CD4-positive, alpha-beta T cell (primary cell): Measurements from ENCODE around the gene EPS15. TPM values are rescaled to one million over a fixed set of nuclear protein-coding genes. Genes with fewer than 3 reads are reported as not detected.

Experiments
- ATAC-seq: fragments of 200-7000 bp; cut with Tn5 transposase; one replicate; pipeline ENCODE4 v1.10.0; 2022; ENCODE audit warnings: mild to moderate bottlenecking; ENCODE audit not compliant: poor library complexity
- CTCF ChIA-PET: fragments of 350-600 bp; sonication (Branson Sonifier 250); formaldehyde crosslinking; loops from one replicate; lab custom pipeline; 2021; ENCODE audit warnings: antibody characterized with exemption, inconsistent platforms; lab: Charles Lee
- POLR2A ChIA-PET: fragments of 350-600 bp; sonication (Branson Sonifier 250); formaldehyde crosslinking; loops from one replicate; lab custom pipeline; 2021; ENCODE audit warnings: antibody characterized with exemption, inconsistent platforms; lab: Charles Lee
- DNase-seq, 14 experiments: peaks; one replicate each; pipeline ENCODE4 v3.0.0-alpha.2; 2013 to 2020; ENCODE audit warnings: mixed read lengths in 2 of 14
- H3K27ac ChIP-seq, 2 donors: one replicate each; pipeline versions ENCODE4 v1.5.1 to v1.7.0; 2013; ENCODE audit warnings: low read length in 2 of 2, low read depth in 1 of 2, mild to moderate bottlenecking in 1 of 2
- H3K27me3 ChIP-seq, 2 experiments: 1 replicate in 1 of 2; 2 replicates in 1 of 2; pipeline versions ENCODE4 v1.6.1 to v1.7.0; 2013; ENCODE audit warnings: low read length in 2 of 2, control low read depth in 1 of 2, mild to moderate bottlenecking in 1 of 2, moderate library complexity in 1 of 2; ENCODE audit not compliant: insufficient read depth in 2 of 2, control insufficient read depth in 1 of 2
- H3K36me3 ChIP-seq: one replicate; pipeline ENCODE4 v1.6.1; 2013; ENCODE audit warnings: low read length, control low read depth; ENCODE audit not compliant: insufficient read depth
- H3K4me1 ChIP-seq: one replicate; pipeline ENCODE4 v1.6.1; 2013; ENCODE audit warnings: low read length, control low read depth; ENCODE audit not compliant: insufficient read depth
- H3K4me3 ChIP-seq: one replicate; pipeline ENCODE4 v1.5.1; 2013; ENCODE audit warnings: mild to moderate bottlenecking, low read length, moderate library complexity
- H3K9me3 ChIP-seq, 2 experiments: 1 replicate in 1 of 2; 2 replicates in 1 of 2; pipeline versions ENCODE4 v1.6.1 to v1.7.0; 2013; ENCODE audit warnings: low read length in 2 of 2, mild to moderate bottlenecking in 2 of 2, control low read depth in 1 of 2, moderate library complexity in 1 of 2; ENCODE audit not compliant: control insufficient read depth in 1 of 2, insufficient read depth in 1 of 2
- H3K27ac Mint-ChIP-seq: one replicate; pipeline ENCODE4 v1.8.0; 2020; ENCODE audit warnings: mixed read lengths
- H3K27me3 Mint-ChIP-seq: one replicate; pipeline ENCODE4 v1.8.0; 2021; ENCODE audit warnings: mixed read lengths
- H3K36me3 Mint-ChIP-seq: one replicate; pipeline ENCODE4 v1.8.0; 2021; ENCODE audit warnings: low read depth, mixed read lengths
- H3K4me1 Mint-ChIP-seq: one replicate; pipeline ENCODE4 v1.8.0; 2021; ENCODE audit warnings: low read depth, mixed read lengths
- H3K4me3 Mint-ChIP-seq: one replicate; pipeline ENCODE4 v1.8.0; 2020; ENCODE audit warnings: mild to moderate bottlenecking, mixed read lengths
- H3K9me3 Mint-ChIP-seq: one replicate; pipeline ENCODE4 v1.8.0; 2020; ENCODE audit warnings: mixed read lengths
- intact Hi-C, 2 experiments: fragments of 100-400 bp; cut with DNase I in 1 of 2; cut with micrococcal nuclease in 1 of 2; formaldehyde crosslinking; loops; one replicate each; pipeline versions ENCODE4 v1.15.1 to v1.9.0; 2023 to 2025; cut with DNase I, micrococcal nuclease
- total RNA-seq, 174 experiments: library from RNA in 2 of 174; stranded (reverse) in 2 of 174; gene quantifications; one replicate each; pipeline ENCODE4 v1.2.3 and lab custom pipeline; 2021 to 2026
- TF ChIP-seq, protein P1 (sequence below): fragments of 200-600 bp; IDR thresholded peaks from one replicate; pipeline ENCODE4 v1.8.0; 2022; ENCODE audit warnings: antibody characterized with exemption, mild to moderate bottlenecking

The EPS15 gene
- total RNA-seq, 2 experiments from 2014 or later, result 44.5 to 47.9 TPM

DNA sequence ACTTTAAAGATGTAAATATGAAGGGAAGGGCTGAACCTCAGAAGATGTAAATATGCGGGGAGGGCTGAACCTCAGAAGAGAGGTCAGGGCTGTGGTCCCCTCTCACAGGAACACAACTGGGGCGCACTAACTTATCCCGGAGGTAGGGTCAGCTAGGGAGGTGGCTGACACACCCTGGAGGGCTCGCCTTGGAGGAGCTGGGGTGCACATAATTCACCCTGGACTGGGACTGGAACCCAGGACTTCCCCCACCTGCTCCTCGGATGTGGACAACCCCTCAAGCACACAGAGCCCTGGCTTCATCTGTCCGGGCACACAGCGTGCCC lies 174.8 kb downstream of the EPS15 start:
- Histone ChIP-seq H3K4me1 (peaks cover 8% of the 10 kb centered on the region), H3K27me3 (peaks cover 44 to 49% of the 10 kb centered on the region in 2 experiments), H3K9me3 (peaks cover 0 to 13% of the 10 kb centered on the region in 2 experiments), H3K27ac (no peak overlapping the region), H3K4me3 (no peak overlapping the region), H3K36me3 (no peaks in the 10 kb centered on the region)
- Mint-ChIP-seq H3K27ac (no peak overlapping the region), H3K9me3 (no peaks in the 10 kb centered on the region), H3K4me3 (no peak overlapping the region), H3K36me3 (no peaks in the 10 kb centered on the region), H3K27me3 (peaks cover 50% of the 10 kb centered on the region), H3K4me1 (peaks cover 5% of the 10 kb centered on the region)
- TF ChIP-seq, protein P1, sequence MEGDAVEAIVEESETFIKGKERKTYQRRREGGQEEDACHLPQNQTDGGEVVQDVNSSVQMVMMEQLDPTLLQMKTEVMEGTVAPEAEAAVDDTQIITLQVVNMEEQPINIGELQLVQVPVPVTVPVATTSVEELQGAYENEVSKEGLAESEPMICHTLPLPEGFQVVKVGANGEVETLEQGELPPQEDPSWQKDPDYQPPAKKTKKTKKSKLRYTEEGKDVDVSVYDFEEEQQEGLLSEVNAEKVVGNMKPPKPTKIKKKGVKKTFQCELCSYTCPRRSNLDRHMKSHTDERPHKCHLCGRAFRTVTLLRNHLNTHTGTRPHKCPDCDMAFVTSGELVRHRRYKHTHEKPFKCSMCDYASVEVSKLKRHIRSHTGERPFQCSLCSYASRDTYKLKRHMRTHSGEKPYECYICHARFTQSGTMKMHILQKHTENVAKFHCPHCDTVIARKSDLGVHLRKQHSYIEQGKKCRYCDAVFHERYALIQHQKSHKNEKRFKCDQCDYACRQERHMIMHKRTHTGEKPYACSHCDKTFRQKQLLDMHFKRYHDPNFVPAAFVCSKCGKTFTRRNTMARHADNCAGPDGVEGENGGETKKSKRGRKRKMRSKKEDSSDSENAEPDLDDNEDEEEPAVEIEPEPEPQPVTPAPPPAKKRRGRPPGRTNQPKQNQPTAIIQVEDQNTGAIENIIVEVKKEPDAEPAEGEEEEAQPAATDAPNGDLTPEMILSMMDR, result no peak
- DNase-seq (no peak), ATAC-seq (no peak)
- intact Hi-C loops, result loop anchor here in 1 of 2 experiments (10.0 kb wide), 1 partner anchor 191 kb away; no protein-coding TSS in a partner anchor
- ChIA-PET CTCF (no interaction called here), POLR2A (no interaction called here)

DNA sequence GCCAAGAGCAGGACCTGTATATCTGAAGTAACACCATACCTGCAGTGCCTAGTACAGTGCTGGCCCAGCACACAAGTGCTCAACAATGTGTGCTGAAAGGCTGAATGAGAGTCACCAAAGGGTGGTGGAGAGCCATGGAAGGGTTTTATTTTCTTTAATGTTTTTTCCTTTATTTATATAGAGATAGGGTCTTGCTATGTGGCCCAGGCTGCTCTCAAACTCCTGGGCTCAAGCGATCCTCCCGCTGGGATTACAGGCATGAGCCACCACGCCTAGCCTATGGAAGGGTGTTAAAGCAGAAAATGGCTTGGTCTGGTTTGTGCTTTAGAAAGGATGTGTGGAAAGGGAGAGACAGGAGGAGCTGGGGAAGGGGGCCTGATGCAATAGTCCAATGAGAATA lies 175.4 kb downstream of the EPS15 start:
- intact Hi-C loops, result loop anchor here in 1 of 2 experiments (10.0 kb wide), 1 partner anchor 191 kb away; no protein-coding TSS in a partner anchor
- CTCF ChIA-PET, result no interaction called here

DNA sequence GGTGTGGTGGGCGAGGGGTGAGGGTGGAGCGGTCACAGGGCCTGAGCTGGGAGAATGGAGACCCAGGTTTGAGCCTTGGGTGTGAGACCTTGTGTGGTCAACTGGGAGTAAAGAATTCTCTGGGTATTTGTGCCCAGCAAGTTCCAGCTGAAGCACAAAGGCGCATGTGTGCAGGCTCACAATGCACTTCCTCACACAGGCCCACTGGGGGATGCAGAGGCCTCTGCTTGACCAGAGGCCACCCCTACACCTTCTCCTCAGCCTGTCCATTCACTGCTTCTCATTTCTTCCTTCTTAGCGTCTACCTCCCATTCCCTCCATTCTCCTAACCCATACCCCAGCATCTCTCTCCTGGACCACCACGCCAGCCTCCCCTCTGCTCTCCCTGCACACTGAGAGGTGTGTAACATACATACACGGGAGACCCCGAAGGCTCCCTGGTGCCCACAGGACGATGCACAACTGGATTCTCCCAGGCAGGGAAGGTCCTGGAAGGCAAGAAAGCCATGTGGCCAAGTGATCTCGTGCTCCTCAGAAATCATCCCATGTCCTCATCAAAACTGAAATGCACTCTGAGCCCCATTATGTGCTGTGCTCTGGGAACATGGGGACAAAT lies 176.4 kb downstream of the EPS15 start:
- CTCF ChIA-PET, result no interaction called here
- peaks cover 0 to 13% of the 10 kb centered on the region in 2 experiments for H3K9me3 ChIP-seq
- POLR2A ChIA-PET, result no interaction called here
- Mint-ChIP-seq H3K27ac (no peak overlapping the region), H3K36me3 (no peaks in the 10 kb centered on the region), H3K4me3 (no peak overlapping the region), H3K9me3 (no peaks in the 10 kb centered on the region), H3K27me3 (peaks cover 55% of the 10 kb centered on the region), H3K4me1 (peaks cover 5% of the 10 kb centered on the region)
- peaks cover 44 to 49% of the 10 kb centered on the region in 2 experiments for H3K27me3 ChIP-seq
- peaks cover 8% of the 10 kb centered on the region for H3K4me1 ChIP-seq
- ATAC-seq (no peak), DNase-seq (no peak)
- intact Hi-C loops, result loop anchor here in 1 of 2 experiments (10.0 kb wide), 1 partner anchor 192 kb away; no protein-coding TSS in a partner anchor
- TF ChIP-seq, protein P1, result no peak
- no peaks in the 10 kb centered on the region for H3K36me3 ChIP-seq
- H3K27ac ChIP-seq, result no peak overlapping the region
- H3K4me3 ChIP-seq, result no peak overlapping the region

More for the DNA sequence above, 175.4 kb downstream of the EPS15 start:
- POLR2A ChIA-PET, result no interaction called here
- no peaks in the 10 kb centered on the region for H3K9me3 Mint-ChIP-seq
- H3K27ac Mint-ChIP-seq, result no peak overlapping the region
- ATAC-seq (no peak), DNase-seq (no peak)
- no peaks in the 10 kb centered on the region for H3K36me3 Mint-ChIP-seq
- Histone ChIP-seq H3K4me1 (peaks cover 8% of the 10 kb centered on the region), H3K4me3 (no peak overlapping the region), H3K27ac (no peak overlapping the region), H3K36me3 (no peaks in the 10 kb centered on the region), H3K9me3 (peaks cover 0 to 13% of the 10 kb centered on the region in 2 experiments), H3K27me3 (peaks cover 44 to 49% of the 10 kb centered on the region in 2 experiments)
- H3K4me1 Mint-ChIP-seq, result peaks cover 5% of the 10 kb centered on the region
- TF ChIP-seq, protein P1, result no peak
- no peak overlapping the region for H3K4me3 Mint-ChIP-seq
- H3K27me3 Mint-ChIP-seq, result peaks cover 50% of the 10 kb centered on the region
